ENCODE results near the gene ACTN4. TPM values are rescaled to one million over a fixed set of nuclear protein-coding genes. Genes with fewer than 3 reads are reported as not detected.

ACTN4 gene
- total RNA-seq, 1 donor, result 229 TPM

GRCh38 chr19:38683393-38684077 lies 36.1 kb downstream of the ACTN4 start:
- H2AFZ ChIP-seq (ENCODE audit: low read length), result no peak overlapping the region
- TF ChIP-seq CTCF (IDR thresholded peaks at IDR 0.05; ENCODE audit: extremely low read depth, low read depth, low read length), result no peak
- H3K9me3 ChIP-seq (ENCODE audit: low read depth, low read length), result no peaks in the 10 kb centered on the region
- peaks cover 23% of the 10 kb centered on the region for H4K20me1 ChIP-seq (ENCODE audit: insufficient read depth, low read length)
- peaks cover 13% of the 10 kb centered on the region for H3K36me3 ChIP-seq (ENCODE audit: insufficient read depth, low read length)
- DNase-seq (ENCODE audit: insufficient read length, low spot score, missing footprints), result peak; percentile 93
- H3K27me3 ChIP-seq (ENCODE audit: insufficient read depth, low read length), result no peaks in the 10 kb centered on the region
- H3K79me2 ChIP-seq (ENCODE audit: insufficient read depth, low read length), result peaks cover 89% of the 10 kb centered on the region
- peaks cover 62% of the 10 kb centered on the region for H3K4me1 ChIP-seq (ENCODE audit: insufficient read depth, low read length)
- peak overlapping the region; percentile 80 for H3K4me2 ChIP-seq (ENCODE audit: insufficient read depth, low read length)
- H3K27ac ChIP-seq (ENCODE audit: low read depth, low read length), result peak overlapping the region; percentile 99
- H3K4me3 ChIP-seq (ENCODE audit: insufficient read depth, low read length), result peak overlapping the region; percentile 26

GRCh38 chr19:38684078-38684861 lies 36.8 kb downstream of the ACTN4 start:
- Histone ChIP-seq H3K9me3 (ENCODE audit: low read depth, low read length) (no peaks in the 10 kb centered on the region), H3K36me3 (ENCODE audit: insufficient read depth, low read length) (peaks cover 5% of the 10 kb centered on the region), H3K79me2 (ENCODE audit: insufficient read depth, low read length) (peaks cover 89% of the 10 kb centered on the region), H3K27me3 (ENCODE audit: insufficient read depth, low read length) (no peaks in the 10 kb centered on the region), H3K27ac (ENCODE audit: low read depth, low read length) (peak overlapping the region; percentile 99), H3K4me1 (ENCODE audit: insufficient read depth, low read length) (peaks cover 63% of the 10 kb centered on the region), H4K20me1 (ENCODE audit: insufficient read depth, low read length) (peaks cover 15% of the 10 kb centered on the region), H3K4me3 (ENCODE audit: insufficient read depth, low read length) (peak overlapping the region; percentile 46), H2AFZ (ENCODE audit: low read length) (no peak overlapping the region), H3K4me2 (ENCODE audit: insufficient read depth, low read length) (peak overlapping the region; percentile 80)
- TF ChIP-seq CTCF (IDR thresholded peaks at IDR 0.05; ENCODE audit: extremely low read depth, low read depth, low read length), result no peak
- peak; percentile 93 for DNase-seq (ENCODE audit: insufficient read length, low spot score, missing footprints)

- Histone ChIP-seq H3K27me3 (ENCODE audit: insufficient read depth, low read length) (no peaks in the 10 kb centered on the region), H3K4me2 (ENCODE audit: insufficient read depth, low read length) (peak overlapping the region; percentile 80), H2AFZ (ENCODE audit: low read length) (no peak overlapping the region), H4K20me1 (ENCODE audit: insufficient read depth, low read length) (peaks cover 9% of the 10 kb centered on the region), H3K9me3 (ENCODE audit: low read depth, low read length) (no peaks in the 10 kb centered on the region), H3K79me2 (ENCODE audit: insufficient read depth, low read length) (peaks cover 89% of the 10 kb centered on the region), H3K27ac (ENCODE audit: low read depth, low read length) (peak overlapping the region; percentile 99), H3K4me1 (ENCODE audit: insufficient read depth, low read length) (peaks cover 56% of the 10 kb centered on the region), H3K36me3 (ENCODE audit: insufficient read depth, low read length) (peaks cover 8% of the 10 kb centered on the region), H3K4me3 (ENCODE audit: insufficient read depth, low read length) (peak overlapping the region; percentile 46)
- DNase-seq (ENCODE audit: insufficient read length, low spot score, missing footprints), result peak; percentile 46
- no peak for TF ChIP-seq CTCF (IDR thresholded peaks at IDR 0.05; ENCODE audit: extremely low read depth, low read depth, low read length)
Measured at GRCh38 chr19:38684862-38685665, 37.6 kb downstream of the ACTN4 start.
